K562 (cell line): Measurements from ENCODE around the gene DIMT1. TPM values are rescaled to one million over a fixed set of nuclear protein-coding genes. Genes with fewer than 3 reads are reported as not detected.
A peak's percentile ranks its signal among the peaks of the same experiment; 100 is the strongest.

Experiments
- ARID3B ChIP-seq: fragments of 250-450 bp; sonication (Bioruptor Pico); IDR thresholded peaks from 2 replicates; pipeline ENCODE4 v1.4.0; 2020; ENCODE audit warnings: borderline replicate concordance
- CGGBP1 ChIP-seq: fragments of 250-450 bp; sonication (Bioruptor Pico); IDR thresholded peaks from 2 replicates; pipeline ENCODE4 v1.9.0; 2021; ENCODE audit warnings: mild to moderate bottlenecking
- CREB1 ChIP-seq, 2 experiments: sonication (generic) in 1 of 2; formaldehyde crosslinking in 1 of 2; IDR thresholded peaks; 2 replicates each; pipeline versions ENCODE4 v1.6.1 to v1.8.0; 2012 to 2022; ENCODE audit warnings: inconsistent platforms in 1 of 2, mild to moderate bottlenecking in 1 of 2, missing genetic modification reagents in 1 of 2, moderate library complexity in 1 of 2
- CREB3 ChIP-seq: fragments of 450-650 bp; conservative IDR thresholded peaks from 2 replicates; pipeline ENCODE4 v1.6.1; 2016; ENCODE audit warnings: missing genetic modification characterization, low read depth, mild to moderate bottlenecking, missing compliant biosample characterization, moderate library complexity
- DPF2 ChIP-seq: fragments of 450-650 bp; IDR thresholded peaks from 2 replicates; pipeline ENCODE4 v1.6.1; 2016
- E2F3 ChIP-seq: fragments of 250-450 bp; sonication (Bioruptor Pico); IDR thresholded peaks from 2 replicates; pipeline ENCODE4 v1.4.0; 2020; ENCODE audit warnings: mild to moderate bottlenecking
- E2F8 ChIP-seq: fragments of 450-650 bp; IDR thresholded peaks from 2 replicates; pipeline ENCODE4 v1.7.1; 2018; ENCODE audit warnings: mild to moderate bottlenecking, low read depth; ENCODE audit not compliant: partially characterized antibody
- IRF9 ChIP-seq: fragments of 450-650 bp; IDR thresholded peaks from 2 replicates; pipeline ENCODE4 v1.6.1; 2016; ENCODE audit warnings: missing biosample characterization, missing genetic modification characterization
- PHF8 ChIP-seq: fragments of 200-600 bp; sonication (generic); IDR thresholded peaks from 2 replicates; pipeline ENCODE4 v1.6.1; 2012; ENCODE audit warnings: mixed run types, mild to moderate bottlenecking, inconsistent platforms, low read length, moderate library complexity, borderline replicate concordance
- PHTF2 ChIP-seq: fragments of 250-450 bp; sonication (Bioruptor Pico); IDR thresholded peaks from 2 replicates; pipeline ENCODE4 v1.5.0; 2021; ENCODE audit warnings: mild to moderate bottlenecking
- RCOR1 ChIP-seq, 2 experiments: IDR thresholded peaks; 2 replicates each; pipeline ENCODE4 v1.6.1; 2012; ENCODE audit warnings: low read depth in 2 of 2, low read length in 2 of 2, borderline replicate concordance in 1 of 2, improper control_type of control experiment in 1 of 2
- RUNX1 ChIP-seq: sonication (generic); IDR thresholded peaks from 2 replicates; pipeline ENCODE4 v1.6.1; 2016; ENCODE audit warnings: antibody characterized with exemption, low read depth
- SAP30 ChIP-seq: fragments of 200-600 bp; sonication (generic); IDR thresholded peaks from 2 replicates; pipeline ENCODE4 v1.6.1; 2012; ENCODE audit warnings: borderline replicate concordance, low read depth, mild to moderate bottlenecking, moderate library complexity, low read length, control low read depth, inconsistent platforms; ENCODE audit not compliant: insufficient read depth, poor library complexity, severe bottlenecking
- SRSF3 ChIP-seq: fragments of 200-400 bp; formaldehyde crosslinking; IDR thresholded peaks from 2 replicates; pipeline ENCODE4 v1.6.1; 2016; ENCODE audit warnings: mild to moderate bottlenecking, low read length, moderate library complexity; ENCODE audit not compliant: insufficient read depth
- ZBTB9 ChIP-seq: fragments of 450-650 bp; formaldehyde crosslinking; IDR thresholded peaks from 2 replicates; pipeline ENCODE4 v1.4.0; 2020; ENCODE audit warnings: mild to moderate bottlenecking, moderate library complexity
- ZNF133 ChIP-seq: fragments of 250-450 bp; sonication (Bioruptor Pico); IDR thresholded peaks from 2 replicates; pipeline ENCODE4 v1.4.0; 2020; ENCODE audit warnings: mild to moderate bottlenecking
- ZNF212 ChIP-seq: fragments of 450-650 bp; formaldehyde crosslinking; IDR thresholded peaks from 2 replicates; pipeline ENCODE4 v1.4.0; 2020; ENCODE audit warnings: mild to moderate bottlenecking
- ZNF316 ChIP-seq: fragments of 450-650 bp; IDR thresholded peaks from 2 replicates; pipeline ENCODE4 v1.6.1; 2016
- polyA plus RNA-seq, 8 experiments: library from polyadenylated mRNA; depleted of rRNA in 4 of 8; stranded (reverse) in 5 of 8; unstranded in 3 of 8; fragments of >200 nt; fragmentation: Nextera tagmentation in 2 of 8; fragmentation: Illumina TruSeq in 1 of 8; extraction: Ambion mirVana in 2 of 8; extraction: Trizol in 1 of 8; gene quantifications; 2 replicates each; pipeline versions ENCODE4 v1.2.1 to v1.2.3, GENCODE V29; 2011 to 2014; ENCODE audit warnings: inconsistent platforms in 1 of 8, missing spikeins in 1 of 8
- total RNA-seq, 7 experiments: library from RNA; depleted of rRNA in 6 of 7; stranded (reverse); fragments of >200 nt in 6 of 7; fragmentation: Illumina TruSeq in 2 of 7; extraction: Trizol in 2 of 7; gene quantifications; 2 replicates each; pipeline versions ENCODE4 v1.2.1 to v1.2.3, GENCODE V29; 2011 to 2021; ENCODE audit warnings: low replicate concordance in 1 of 7

DIMT1 gene
- total and polyA plus RNA-seq, 9 of the 15 experiments (the other 6 are each of a cell fraction or from before 2014, with no cell fraction given), result 28.9 to 85.3 (median 54.1) TPM

- TF ChIP-seq CREB3 (tag), result no peak
- peak; percentile 98 for TF ChIP-seq PHF8
- TF ChIP-seq E2F8, result peak; percentile 21
- TF ChIP-seq RCOR1 (IDR thresholded peaks at IDR 0.05; ENCODE audit: borderline replicate concordance in 1 of 2, low read depth in 2 of 2, low read length in 2 of 2), result peak; percentile 12 to 15; a peak in 1 of 4 replicates
- TF ChIP-seq CGGBP1, result peak; percentile 42; the same call in 1 of the 2 replicates
- no peak for TF ChIP-seq ARID3B (CRISPR knock-in tag)
- no peak for TF ChIP-seq ZNF316
- no peak for TF ChIP-seq CREB1 (IDR thresholded peaks at IDR 0.05)
- peak; percentile 6; the same call in 1 of the 2 replicates for TF ChIP-seq CREB1 (CRISPR knock-in tag; IDR thresholded peaks at IDR 0.05)
- peak; percentile 49; the same call in 1 of the 2 replicates for TF ChIP-seq DPF2
- TF ChIP-seq SAP30, result peak; percentile 98
- TF ChIP-seq IRF9 (tag), result no peak
- no peak for TF ChIP-seq PHTF2 (CRISPR knock-in tag)
- no peak for TF ChIP-seq ZNF212 (CRISPR knock-in tag)
- no peak for TF ChIP-seq E2F3
- no peak for TF ChIP-seq ZNF133 (CRISPR knock-in tag)
- TF ChIP-seq SRSF3, result peak; percentile 62; the same call in 1 of the 2 replicates
- 0 out of 2 replicates have a peak, but pooled peaks have one; percentile 69 for TF ChIP-seq ZBTB9 (CRISPR knock-in tag)
- no peak for TF ChIP-seq RUNX1
Measured at GRCh38 chr5:62403411-62404250, at the start of gene DIMT1 (continued).
